SK-N-SH treated with all-trans-retinoic acid at 6 μM for 48 hours (cell line): ENCODE data around the gene MAML3.
A peak's percentile ranks its signal among the peaks of the same experiment; 100 is the strongest.

Experiments
- ATAC-seq: fragments of 200-7000 bp; cut with Tn5 transposase; 3 replicates; pipeline ENCODE4 v1.9.1; 2020; ENCODE audit warnings: mild to moderate bottlenecking, moderate library complexity
- ARNTL ChIP-seq: fragments of 450-650 bp; formaldehyde crosslinking; IDR thresholded peaks from 2 replicates; pipeline ENCODE4 v1.5.0; 2020; ENCODE audit warnings: low read depth, mild to moderate bottlenecking, moderate library complexity, borderline replicate concordance
- BACH2 ChIP-seq: fragments of 250-450 bp; sonication (Bioruptor Pico); IDR thresholded peaks from 2 replicates; pipeline ENCODE4 v1.9.0; 2021; ENCODE audit warnings: mild to moderate bottlenecking, borderline replicate concordance
- CREB5 ChIP-seq: fragments of 250-450 bp; sonication (Bioruptor Pico); IDR thresholded peaks from 2 replicates; pipeline ENCODE4 v1.5.1; 2020; ENCODE audit warnings: low read depth, mild to moderate bottlenecking, moderate library complexity
- CSDC2 ChIP-seq: fragments of 250-450 bp; sonication (Bioruptor Pico); IDR thresholded peaks from 2 replicates; pipeline ENCODE4 v1.5.0; 2020; ENCODE audit warnings: mild to moderate bottlenecking, moderate library complexity
- CSRNP3 ChIP-seq: fragments of 250-450 bp; sonication (Bioruptor Pico); IDR thresholded peaks from 2 replicates; pipeline ENCODE4 v1.5.1; 2021; ENCODE audit warnings: mild to moderate bottlenecking, moderate library complexity
- GLIS3 ChIP-seq: fragments of 250-450 bp; sonication (Bioruptor Pico); IDR thresholded peaks from 2 replicates; pipeline ENCODE4 v1.5.0; 2020; ENCODE audit warnings: mild to moderate bottlenecking, moderate library complexity
- ISL1 ChIP-seq: fragments of 250-450 bp; sonication (Bioruptor Pico); IDR thresholded peaks from 2 replicates; pipeline ENCODE4 v2.1.2; 2022; ENCODE audit warnings: mild to moderate bottlenecking, moderate library complexity
- OSR1 ChIP-seq: fragments of 250-450 bp; sonication (Bioruptor Pico); IDR thresholded peaks from 2 replicates; pipeline ENCODE4 v1.8.0; 2022; ENCODE audit warnings: moderate library complexity, mild to moderate bottlenecking, inconsistent platforms
- PATZ1 ChIP-seq: fragments of 250-450 bp; sonication (Bioruptor Pico); IDR thresholded peaks from 2 replicates; pipeline ENCODE4 v1.8.0; 2020; ENCODE audit warnings: mild to moderate bottlenecking, moderate library complexity, borderline replicate concordance
- PPARA ChIP-seq: fragments of 250-450 bp; sonication (Bioruptor Pico); IDR thresholded peaks from 2 replicates; pipeline ENCODE4 v1.5.0; 2020; ENCODE audit warnings: mild to moderate bottlenecking, borderline replicate concordance
- SNAI2 ChIP-seq: fragments of 250-450 bp; sonication (Bioruptor Pico); IDR thresholded peaks from 2 replicates; pipeline ENCODE4 v1.5.0; 2020; ENCODE audit warnings: mild to moderate bottlenecking, moderate library complexity
- TCF4 ChIP-seq: fragments of 250-450 bp; sonication (Bioruptor Pico); IDR thresholded peaks from 2 replicates; pipeline ENCODE4 v1.8.0; 2021; ENCODE audit warnings: mild to moderate bottlenecking, moderate library complexity, borderline replicate concordance
- TOX ChIP-seq: fragments of 250-450 bp; sonication (Bioruptor Pico); IDR thresholded peaks from 2 replicates; pipeline ENCODE4 v1.8.0; 2021; ENCODE audit warnings: mild to moderate bottlenecking, moderate library complexity, borderline replicate concordance
- ZC3H10 ChIP-seq: fragments of 250-450 bp; sonication (Bioruptor Pico); IDR thresholded peaks from 2 replicates; pipeline ENCODE4 v1.5.1; 2021; ENCODE audit warnings: mild to moderate bottlenecking, moderate library complexity
- ZFP3 ChIP-seq: fragments of 250-450 bp; sonication (Bioruptor Pico); IDR thresholded peaks from 2 replicates; pipeline ENCODE4 v1.5.0; 2020; ENCODE audit warnings: mild to moderate bottlenecking, moderate library complexity
- ZNF565 ChIP-seq: fragments of 450-650 bp; formaldehyde crosslinking; conservative IDR thresholded peaks from 2 replicates; pipeline ENCODE4 v1.5.0; 2020; ENCODE audit warnings: low read depth, mild to moderate bottlenecking, moderate library complexity
- ZNF70 ChIP-seq: fragments of 450-650 bp; formaldehyde crosslinking; IDR thresholded peaks from 2 replicates; pipeline ENCODE4 v1.5.0; 2020; ENCODE audit warnings: mild to moderate bottlenecking, moderate library complexity
- ZNF8 ChIP-seq: fragments of 450-650 bp; formaldehyde crosslinking; IDR thresholded peaks from 2 replicates; pipeline ENCODE4 v1.5.0; 2020; ENCODE audit warnings: mild to moderate bottlenecking, moderate library complexity
- TF ChIP-seq, protein P1 (sequence below): fragments of 250-450 bp; sonication (Bioruptor Pico); IDR thresholded peaks from 2 replicates; pipeline ENCODE4 v1.8.0; 2021; ENCODE audit warnings: low read depth, mild to moderate bottlenecking, moderate library complexity, borderline replicate concordance
- TF ChIP-seq, protein P2 (sequence below): fragments of 250-450 bp; sonication (Bioruptor Pico); IDR thresholded peaks from 2 replicates; pipeline ENCODE4 v1.5.0; 2020; ENCODE audit warnings: mild to moderate bottlenecking, moderate library complexity

The MAML3 gene

DNA sequence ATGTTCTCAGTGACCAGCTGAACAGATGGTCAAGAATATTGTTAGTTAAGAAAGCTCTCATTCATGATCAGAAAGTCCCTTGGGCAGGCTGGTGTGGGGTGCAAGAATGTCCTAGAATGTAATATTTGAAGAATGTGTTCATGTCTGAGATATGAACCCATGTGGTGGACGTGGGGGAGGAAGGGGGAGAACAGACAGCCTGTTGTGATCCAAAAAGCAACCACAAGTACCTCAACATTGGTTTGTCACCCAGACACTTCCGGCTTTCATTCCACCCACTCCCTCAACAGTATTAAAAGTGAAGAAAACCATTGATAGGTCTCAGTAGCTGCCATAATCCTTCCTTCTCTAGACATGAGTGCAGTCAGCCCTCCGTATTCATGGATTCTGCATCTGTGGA is 82.2 kb downstream of the MAML3 start:
- peak; percentile 72 for ATAC-seq
- no peak for TF ChIP-seq TCF4
- TF ChIP-seq CREB5 (CRISPR knock-in tag) = no peak
- no peak for TF ChIP-seq CSDC2 (CRISPR knock-in tag)
- no peak for TF ChIP-seq ISL1 (CRISPR knock-in tag)
- no peak for TF ChIP-seq ZNF70 (CRISPR knock-in tag)
- TF ChIP-seq BACH2 (CRISPR knock-in tag) = no peak
- no peak for TF ChIP-seq ZNF8 (CRISPR knock-in tag)
- TF ChIP-seq PPARA (CRISPR knock-in tag) = no peak
- no peak for TF ChIP-seq CSRNP3
- no peak for TF ChIP-seq ARNTL
- no peak for TF ChIP-seq GLIS3
- no peak for TF ChIP-seq PATZ1 (CRISPR knock-in tag)
- no peak for TF ChIP-seq OSR1 (CRISPR knock-in tag)
- no peak for TF ChIP-seq SNAI2 (CRISPR knock-in tag)
- no peak for TF ChIP-seq TOX
- TF ChIP-seq, protein P1, sequence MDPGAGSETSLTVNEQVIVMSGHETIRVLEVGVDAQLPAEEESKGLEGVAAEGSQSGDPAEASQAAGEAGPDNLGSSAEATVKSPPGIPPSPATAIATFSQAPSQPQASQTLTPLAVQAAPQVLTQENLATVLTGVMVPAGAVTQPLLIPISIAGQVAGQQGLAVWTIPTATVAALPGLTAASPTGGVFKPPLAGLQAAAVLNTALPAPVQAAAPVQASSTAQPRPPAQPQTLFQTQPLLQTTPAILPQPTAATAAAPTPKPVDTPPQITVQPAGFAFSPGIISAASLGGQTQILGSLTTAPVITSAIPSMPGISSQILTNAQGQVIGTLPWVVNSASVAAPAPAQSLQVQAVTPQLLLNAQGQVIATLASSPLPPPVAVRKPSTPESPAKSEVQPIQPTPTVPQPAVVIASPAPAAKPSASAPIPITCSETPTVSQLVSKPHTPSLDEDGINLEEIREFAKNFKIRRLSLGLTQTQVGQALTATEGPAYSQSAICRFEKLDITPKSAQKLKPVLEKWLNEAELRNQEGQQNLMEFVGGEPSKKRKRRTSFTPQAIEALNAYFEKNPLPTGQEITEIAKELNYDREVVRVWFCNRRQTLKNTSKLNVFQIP = no peak
- no peak for TF ChIP-seq ZFP3
- TF ChIP-seq ZNF565 (CRISPR knock-in tag) = no peak
- TF ChIP-seq, protein P2, sequence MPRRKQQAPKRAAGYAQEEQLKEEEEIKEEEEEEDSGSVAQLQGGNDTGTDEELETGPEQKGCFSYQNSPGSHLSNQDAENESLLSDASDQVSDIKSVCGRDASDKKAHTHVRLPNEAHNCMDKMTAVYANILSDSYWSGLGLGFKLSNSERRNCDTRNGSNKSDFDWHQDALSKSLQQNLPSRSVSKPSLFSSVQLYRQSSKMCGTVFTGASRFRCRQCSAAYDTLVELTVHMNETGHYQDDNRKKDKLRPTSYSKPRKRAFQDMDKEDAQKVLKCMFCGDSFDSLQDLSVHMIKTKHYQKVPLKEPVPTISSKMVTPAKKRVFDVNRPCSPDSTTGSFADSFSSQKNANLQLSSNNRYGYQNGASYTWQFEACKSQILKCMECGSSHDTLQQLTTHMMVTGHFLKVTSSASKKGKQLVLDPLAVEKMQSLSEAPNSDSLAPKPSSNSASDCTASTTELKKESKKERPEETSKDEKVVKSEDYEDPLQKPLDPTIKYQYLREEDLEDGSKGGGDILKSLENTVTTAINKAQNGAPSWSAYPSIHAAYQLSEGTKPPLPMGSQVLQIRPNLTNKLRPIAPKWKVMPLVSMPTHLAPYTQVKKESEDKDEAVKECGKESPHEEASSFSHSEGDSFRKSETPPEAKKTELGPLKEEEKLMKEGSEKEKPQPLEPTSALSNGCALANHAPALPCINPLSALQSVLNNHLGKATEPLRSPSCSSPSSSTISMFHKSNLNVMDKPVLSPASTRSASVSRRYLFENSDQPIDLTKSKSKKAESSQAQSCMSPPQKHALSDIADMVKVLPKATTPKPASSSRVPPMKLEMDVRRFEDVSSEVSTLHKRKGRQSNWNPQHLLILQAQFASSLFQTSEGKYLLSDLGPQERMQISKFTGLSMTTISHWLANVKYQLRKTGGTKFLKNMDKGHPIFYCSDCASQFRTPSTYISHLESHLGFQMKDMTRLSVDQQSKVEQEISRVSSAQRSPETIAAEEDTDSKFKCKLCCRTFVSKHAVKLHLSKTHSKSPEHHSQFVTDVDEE = no peak
- TF ChIP-seq ZC3H10 = no peak
- TF ChIP-seq, all 23 proteins: peak for 0

DNA sequence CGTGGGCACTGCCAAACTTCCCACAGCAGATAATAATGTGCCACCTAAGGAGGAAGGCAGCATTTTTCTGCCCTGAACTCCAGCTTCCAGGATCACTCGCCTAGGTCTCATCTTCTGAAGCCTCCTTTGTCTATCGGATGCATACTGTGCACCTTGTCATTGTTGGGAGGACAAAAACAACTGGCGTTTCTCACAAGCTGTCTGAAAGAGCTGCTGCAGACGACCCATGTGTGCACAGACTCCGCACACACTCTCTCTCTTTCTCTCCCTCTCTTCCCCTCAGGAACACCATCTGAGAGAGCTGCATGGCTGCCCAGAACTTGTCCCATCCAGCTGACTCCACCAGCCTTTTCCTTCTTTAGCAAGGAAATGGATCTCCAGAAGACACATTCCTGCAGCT is 83.0 kb downstream of the MAML3 start:
- TF ChIP-seq PPARA (CRISPR knock-in tag) (no peak), CSDC2 (CRISPR knock-in tag) (no peak), CSRNP3 (no peak), ZC3H10 (no peak), PATZ1 (CRISPR knock-in tag) (no peak), SNAI2 (CRISPR knock-in tag) (no peak), ZFP3 (no peak), ZNF8 (CRISPR knock-in tag) (no peak), TOX (no peak)

More for the DNA sequence above, 83.0 kb downstream of the MAML3 start:
- ATAC-seq = no peak; the same call in 2 of the 3 replicates
